Endothelial cell of umbilical vein (primary cell): ENCODE data around the gene CXCL10. TPM values are rescaled to one million over a fixed set of nuclear protein-coding genes. Genes with fewer than 3 reads are reported as not detected.

Experiments used
- BruUV-seq: library from RNA; stranded (reverse); fragments of 400-500 nt; replicated peaks from 2 replicates; lab custom pipeline; 2021; lab: Mats Ljungman, UMichigan
- CTCF ChIA-PET: fragments of 300-600, 350-600 bp; sonication (Branson Sonifier 250); formaldehyde crosslinking; loops from one replicate; lab custom pipeline; 2021; ENCODE audit warnings: antibody characterized with exemption, inconsistent platforms; lab: Charles Lee
- POLR2A ChIA-PET: fragments of 300-600, 350-600 bp; sonication (Branson Sonifier 250); formaldehyde crosslinking; loops from one replicate; lab custom pipeline; 2021; ENCODE audit warnings: antibody characterized with exemption, inconsistent platforms; lab: Charles Lee
- DNase-seq: peaks from one replicate; pipeline ENCODE4 v3.0.0-alpha.2; 2011; ENCODE audit warnings: low read depth, low spot score
- FAIRE-seq: peaks from 2 replicates; lab custom pipeline; 2011; peaks lifted over from hg19 to GRCh38; lab: Jason Lieb, UNC
- H2AFZ ChIP-seq: 2 replicates; pipeline ENCODE4 v1.6.0; 2012; ENCODE audit warnings: low read depth, low read length, control low read depth, inconsistent platforms
- H3K27ac ChIP-seq: 2 replicates; pipeline ENCODE4 v1.5.1; 2011; ENCODE audit warnings: low read depth, mild to moderate bottlenecking, control low read depth, low read length, moderate library complexity; ENCODE audit not compliant: insufficient read depth
- H3K27me3 ChIP-seq, 2 experiments: 2 replicates each; pipeline versions ENCODE4 v1.6.0 to v1.6.1; 2011; ENCODE audit warnings: low read length in 2 of 2, mixed read lengths in 1 of 2; ENCODE audit not compliant: control insufficient read depth in 2 of 2, insufficient read depth in 2 of 2
- H3K36me3 ChIP-seq, 2 experiments: 2 replicates in 1 of 2; 3 replicates in 1 of 2; pipeline ENCODE4 v1.5.1; 2011; ENCODE audit warnings: low read length in 2 of 2, mild to moderate bottlenecking in 1 of 2, moderate library complexity in 1 of 2; ENCODE audit not compliant: control insufficient read depth in 2 of 2, insufficient read depth in 2 of 2; ENCODE audit errors: extremely low read depth in 1 of 2
- H3K4me1 ChIP-seq: 3 replicates; pipeline ENCODE4 v1.5.1; 2011; ENCODE audit warnings: mild to moderate bottlenecking, low read length; ENCODE audit not compliant: control insufficient read depth, insufficient read depth; ENCODE audit errors: extremely low read depth
- H3K4me2 ChIP-seq: 2 replicates; pipeline ENCODE4 v1.6.1; 2011; ENCODE audit warnings: low read length, control low read depth, mixed read lengths; ENCODE audit not compliant: insufficient read depth
- H3K4me3 ChIP-seq, 3 experiments: fragments of 200-600 bp in 1 of 3; sonication (generic), shearing (Covaris generic) in 1 of 3; replicated peaks in 1 of 3; 2 replicates each; pipeline ENCODE4 v1.5.1; 2011 to 2016; ENCODE audit warnings: control low read depth in 3 of 3, low read length in 3 of 3, mild to moderate bottlenecking in 2 of 3, inconsistent platforms in 1 of 3, low read depth in 1 of 3, moderate library complexity in 1 of 3; ENCODE audit not compliant: insufficient read depth in 1 of 3
- H3K79me2 ChIP-seq: 2 replicates; pipeline ENCODE4 v1.6.0; 2012; ENCODE audit warnings: low read length, inconsistent platforms; ENCODE audit not compliant: control insufficient read depth, insufficient read depth
- H3K9ac ChIP-seq: replicated peaks from 2 replicates; pipeline ENCODE3; 2011; ENCODE audit warnings: low read length, control low read depth; ENCODE audit not compliant: insufficient read depth; ENCODE audit errors: extremely low read depth
- H3K9me1 ChIP-seq: replicated peaks from 3 replicates; pipeline ENCODE4 v1.6.0; 2011; ENCODE audit warnings: mild to moderate bottlenecking, low read length; ENCODE audit not compliant: control insufficient read depth, insufficient read depth; ENCODE audit errors: extremely low read depth
- H3K9me3 ChIP-seq: replicated peaks from 2 replicates; pipeline ENCODE4 v1.5.1; 2012; ENCODE audit warnings: low read length, inconsistent platforms; ENCODE audit not compliant: control insufficient read depth, insufficient read depth
- H4K20me1 ChIP-seq: replicated peaks from 2 replicates; pipeline ENCODE3; 2011; ENCODE audit warnings: mild to moderate bottlenecking, low read length; ENCODE audit not compliant: control insufficient read depth, insufficient read depth; ENCODE audit errors: extremely low read depth
- CTCF ChIP-seq, 2 donors: IDR thresholded peaks; 1 replicate in 1 of 2; 2 replicates in 1 of 2; pipeline ENCODE4 v1.5.1; 2011; ENCODE audit warnings: low read length in 2 of 2, mild to moderate bottlenecking in 2 of 2, moderate library complexity in 2 of 2, control low read depth in 1 of 2, inconsistent platforms in 1 of 2, low read depth in 1 of 2; ENCODE audit not compliant: insufficient read depth in 1 of 2; ENCODE audit errors: extremely low read depth in 1 of 2
- EZH2 ChIP-seq: IDR thresholded peaks from 2 replicates; pipeline ENCODE4 v1.6.1; 2012; ENCODE audit warnings: borderline replicate concordance, low read depth, mild to moderate bottlenecking, moderate library complexity, low read length, inconsistent platforms; ENCODE audit not compliant: severe bottlenecking
- FOS ChIP-seq: IDR thresholded peaks from 2 replicates; pipeline ENCODE4 v1.6.1; 2011; ENCODE audit warnings: mild to moderate bottlenecking, low read length, moderate library complexity, borderline replicate concordance; ENCODE audit not compliant: insufficient read depth
- GATA2 ChIP-seq: IDR thresholded peaks from 2 replicates; pipeline ENCODE4 v1.7.0; 2011; ENCODE audit warnings: low read depth, mild to moderate bottlenecking, moderate library complexity, mixed read lengths, low read length; ENCODE audit not compliant: insufficient read length, insufficient read depth
- JUN ChIP-seq: IDR thresholded peaks from 2 replicates; pipeline ENCODE4 v1.6.1; 2011; ENCODE audit warnings: borderline replicate concordance, low read depth; ENCODE audit not compliant: insufficient read length, insufficient read depth
- MAX ChIP-seq: IDR thresholded peaks from 2 replicates; pipeline ENCODE4 v1.6.1; 2011; ENCODE audit not compliant: insufficient read depth, insufficient read length
- MYC ChIP-seq: IDR thresholded peaks from one replicate; pipeline ENCODE4 v1.6.1; 2011; ENCODE audit warnings: mild to moderate bottlenecking, low read depth, low read length
- POLR2A ChIP-seq: IDR thresholded peaks from 2 replicates; pipeline ENCODE4 v1.6.1; 2012; ENCODE audit warnings: low read depth, mild to moderate bottlenecking, control low read depth, low read length
- POLR2AphosphoS5 ChIP-seq: IDR thresholded peaks from 2 replicates; pipeline ENCODE4 v1.6.1; 2012; ENCODE audit warnings: low read depth, mild to moderate bottlenecking, control low read depth, low read length, moderate library complexity; ENCODE audit not compliant: insufficient read depth
- dilution Hi-C: fragments of 300-500 bp; cut with MboI; formaldehyde crosslinking; loops from one replicate; pipeline ENCODE4 v1.15.0; 2019; ENCODE audit warnings: low sequenced_read_pairs; ENCODE audit not compliant: extremely low pct_ligation_motif_present
- intact Hi-C: fragments of 100-400 bp; cut with micrococcal nuclease; formaldehyde crosslinking; loops from one replicate; pipeline ENCODE4 v1.10.0; 2022
- polyA plus RNA-seq, 4 experiments: library from polyadenylated mRNA; depleted of rRNA in 3 of 4; stranded (reverse) in 3 of 4; unstranded in 1 of 4; fragments of >200 nt; gene quantifications; 2 replicates each; pipeline versions ENCODE4 v1.2.1 to v1.2.3, GENCODE V29; 2011 to 2012; ENCODE audit warnings: missing spikeins in 1 of 4
- total RNA-seq: library from RNA; stranded (reverse); gene quantifications from 2 replicates; pipeline ENCODE4 v1.2.3, GENCODE V29; 2021

CXCL10 gene
- total and polyA plus RNA-seq, 2 donors (not counting 3 experiments of a cell fraction or from before 2014, with no cell fraction given), result 0.18 TPM; not detected in 1

- DNase-seq (no peak), FAIRE-seq (no peak)
- no peak within 1 kb of the TSS for H3K9ac ChIP-seq
- intact Hi-C loops (no loop called here), dilution Hi-C loops (no loop called here)
- ChIA-PET CTCF (interaction anchor here (1.6 kb wide), 1 partner anchor 11 kb away, joined by 7 read pairs; no protein-coding TSS in a partner anchor), POLR2A (no interaction called here)
- no peaks in the 10 kb centered on the region for H3K9me1 ChIP-seq
- no peak within 1 kb of the TSS for H3K4me2 ChIP-seq
- H2AFZ ChIP-seq, result no peak within 1 kb of the TSS
- TF ChIP-seq FOS, result no peak
- no peak for TF ChIP-seq POLR2AphosphoS5
- TF ChIP-seq GATA2, result no peak
- TF ChIP-seq POLR2A, result no peak
- TF ChIP-seq MYC, result no peak
- TF ChIP-seq EZH2, result no peak
- TF ChIP-seq CTCF (IDR thresholded peaks at IDR 0.05; ENCODE audit: extremely low read depth in 1 of 2, insufficient read depth in 1 of 2, low read depth in 1 of 2, low read length in 2 of 2), result no peak
- TF ChIP-seq MAX, result no peak
- TF ChIP-seq JUN, result no peak
- H3K4me1 ChIP-seq, result peaks cover 8% of the 10 kb centered on the region
- no peaks in the 10 kb centered on the region for H3K79me2 ChIP-seq
- no peaks in the 10 kb centered on the region for H3K36me3 ChIP-seq
- H3K9me3 ChIP-seq, result no peaks in the 10 kb centered on the region
- H3K4me3 ChIP-seq, result no peak within 1 kb of the TSS
- BruUV-seq, result no TSS peak
- H3K27me3 ChIP-seq, result peaks cover 0 to 9% of the 10 kb centered on the region in 2 experiments
- no peaks in the 10 kb centered on the region for H4K20me1 ChIP-seq
- no peak within 1 kb of the TSS for H3K27ac ChIP-seq
Measured at GRCh38 chr4:76007089-76007862, 16.0 kb downstream of the CXCL10 start, which contains the start of gene CXCL9. Gene CXCL9 (minus strand): TSS chr4:76007509. CDS start chr4:76007449, 60 bp downstream.
